GM06990 (cell line): ENCODE measurements around the gene PHACTR1.
"Not testable (repeated sequence)": the region's sequence is repeated elsewhere in the genome, so short reads cannot be mapped to it uniquely, and the experiment has no call there.

Source experiments
- DNase-seq: peaks from one replicate; pipeline ENCODE4 v3.0.0-alpha.2; 2011; ENCODE audit not compliant: insufficient read length; ENCODE audit errors: extremely low read depth
- H3K27me3 ChIP-seq: replicated peaks from 2 replicates; pipeline ENCODE4 v1.6.0; 2011; ENCODE audit warnings: low read length; ENCODE audit not compliant: control insufficient read depth, insufficient read depth
- H3K36me3 ChIP-seq: 2 replicates; pipeline ENCODE4 v1.5.1; 2011; ENCODE audit warnings: low read length; ENCODE audit not compliant: control insufficient read depth, insufficient read depth
- H3K4me3 ChIP-seq: replicated peaks from 2 replicates; pipeline ENCODE4 v1.5.1; 2011; ENCODE audit warnings: low read depth, mild to moderate bottlenecking, control low read depth, low read length
- TF ChIP-seq, protein P1 (sequence below): IDR thresholded peaks from 2 replicates; pipeline ENCODE4 v1.5.1; 2011; ENCODE audit warnings: low read length, control low read depth, mild to moderate bottlenecking, inconsistent platforms; ENCODE audit not compliant: insufficient read depth, poor library complexity, severe bottlenecking

The PHACTR1 gene

DNA sequence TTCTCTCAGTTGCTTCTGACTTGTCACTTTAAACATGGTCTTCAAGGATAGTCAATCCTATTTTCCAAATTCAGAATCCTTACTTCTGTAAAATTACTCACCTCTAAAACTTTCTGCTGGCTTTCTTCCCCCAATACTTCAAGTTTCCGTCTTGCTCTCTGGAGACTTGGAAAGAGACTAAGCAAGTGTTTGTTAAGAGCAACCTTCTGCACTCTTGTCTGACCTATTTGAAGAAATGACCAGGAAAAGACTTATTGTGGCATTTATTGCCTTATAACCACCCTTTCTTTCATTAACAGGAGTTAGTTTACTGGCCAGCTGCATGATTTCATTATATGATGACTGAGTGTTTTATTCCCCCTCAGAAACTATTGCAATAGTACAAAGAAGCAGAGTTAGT, 430.8 kb downstream of the PHACTR1 start:
- TF ChIP-seq, protein P1, sequence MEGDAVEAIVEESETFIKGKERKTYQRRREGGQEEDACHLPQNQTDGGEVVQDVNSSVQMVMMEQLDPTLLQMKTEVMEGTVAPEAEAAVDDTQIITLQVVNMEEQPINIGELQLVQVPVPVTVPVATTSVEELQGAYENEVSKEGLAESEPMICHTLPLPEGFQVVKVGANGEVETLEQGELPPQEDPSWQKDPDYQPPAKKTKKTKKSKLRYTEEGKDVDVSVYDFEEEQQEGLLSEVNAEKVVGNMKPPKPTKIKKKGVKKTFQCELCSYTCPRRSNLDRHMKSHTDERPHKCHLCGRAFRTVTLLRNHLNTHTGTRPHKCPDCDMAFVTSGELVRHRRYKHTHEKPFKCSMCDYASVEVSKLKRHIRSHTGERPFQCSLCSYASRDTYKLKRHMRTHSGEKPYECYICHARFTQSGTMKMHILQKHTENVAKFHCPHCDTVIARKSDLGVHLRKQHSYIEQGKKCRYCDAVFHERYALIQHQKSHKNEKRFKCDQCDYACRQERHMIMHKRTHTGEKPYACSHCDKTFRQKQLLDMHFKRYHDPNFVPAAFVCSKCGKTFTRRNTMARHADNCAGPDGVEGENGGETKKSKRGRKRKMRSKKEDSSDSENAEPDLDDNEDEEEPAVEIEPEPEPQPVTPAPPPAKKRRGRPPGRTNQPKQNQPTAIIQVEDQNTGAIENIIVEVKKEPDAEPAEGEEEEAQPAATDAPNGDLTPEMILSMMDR: no peak
- H3K27me3 ChIP-seq: no peaks in the 10 kb centered on the region; the same call in 1 of the 2 replicates
- no peak for DNase-seq
- no peaks in the 10 kb centered on the region for H3K36me3 ChIP-seq
- H3K4me3 ChIP-seq: no peak overlapping the region

DNA sequence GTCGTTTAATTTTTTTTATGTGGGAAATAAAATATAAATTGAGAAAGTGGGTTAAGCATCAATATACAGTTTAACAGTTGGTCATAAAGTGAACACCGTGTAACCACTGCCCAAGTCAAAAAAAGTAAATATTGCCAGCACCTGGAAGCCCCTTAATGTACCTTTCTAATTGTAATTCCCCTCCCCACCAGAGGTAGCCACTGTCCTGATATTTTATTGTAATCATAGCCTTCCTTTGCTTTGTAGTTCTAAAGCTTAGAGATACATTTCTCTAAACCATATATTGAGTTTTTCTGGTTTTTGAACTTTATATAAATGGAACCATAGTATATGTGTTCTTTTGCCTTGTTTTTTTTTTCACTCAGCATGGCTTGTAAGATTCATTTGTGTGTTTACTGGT, 431.2 kb downstream of the PHACTR1 start:
- Histone ChIP-seq H3K27me3 (no peaks in the 10 kb centered on the region; the same call in 1 of the 2 replicates), H3K36me3 (no peaks in the 10 kb centered on the region), H3K4me3 (no peak overlapping the region)
- TF ChIP-seq, protein P1: no peak
- no peak for DNase-seq

DNA sequence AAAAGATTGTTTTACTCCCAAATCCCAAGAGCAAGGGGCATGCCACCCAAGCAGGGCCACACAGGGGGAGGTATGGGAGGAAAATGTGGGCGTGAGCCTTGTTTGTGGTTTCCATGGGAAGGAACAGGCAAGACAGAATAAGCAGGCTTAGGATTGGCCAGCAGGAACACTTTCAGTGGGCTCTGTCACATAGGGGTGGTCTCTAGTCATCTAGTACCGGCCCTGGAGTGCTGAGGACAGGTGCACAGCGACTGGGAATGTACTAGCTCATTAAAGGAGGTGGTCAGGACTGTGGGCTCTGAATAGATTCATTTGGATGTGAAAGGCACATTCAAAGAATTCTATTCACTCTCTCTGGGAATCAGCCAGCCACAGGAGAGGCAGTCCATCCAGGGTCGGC, 436.2 kb downstream of the PHACTR1 start:
- TF ChIP-seq, protein P1: no peak
- DNase-seq: no peak
- Histone ChIP-seq H3K27me3 (no peaks in the 10 kb centered on the region), H3K36me3 (no peaks in the 10 kb centered on the region), H3K4me3 (no peak overlapping the region)

DNA sequence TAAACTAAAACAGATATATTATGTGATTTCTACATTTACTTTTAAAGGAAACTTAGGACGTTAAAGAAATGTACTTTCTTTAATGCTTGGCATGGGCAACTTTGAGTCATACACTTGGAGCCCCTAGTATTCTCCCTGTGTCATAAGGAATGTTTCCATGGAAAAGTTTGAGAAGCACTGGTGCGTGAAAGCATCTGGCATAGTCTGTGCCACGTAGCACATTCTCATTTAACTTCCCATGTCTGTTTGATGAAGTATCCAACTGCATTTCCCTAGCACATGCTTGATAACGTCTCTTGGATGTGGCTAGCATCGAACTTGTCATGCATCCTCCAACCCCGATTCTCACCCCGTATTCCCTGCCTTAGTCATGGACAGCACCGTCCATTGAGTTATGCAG, 439.8 kb downstream of the PHACTR1 start:
- no peaks in the 10 kb centered on the region for H3K36me3 ChIP-seq
- TF ChIP-seq, protein P1: no peak
- no peak for DNase-seq

DNA sequence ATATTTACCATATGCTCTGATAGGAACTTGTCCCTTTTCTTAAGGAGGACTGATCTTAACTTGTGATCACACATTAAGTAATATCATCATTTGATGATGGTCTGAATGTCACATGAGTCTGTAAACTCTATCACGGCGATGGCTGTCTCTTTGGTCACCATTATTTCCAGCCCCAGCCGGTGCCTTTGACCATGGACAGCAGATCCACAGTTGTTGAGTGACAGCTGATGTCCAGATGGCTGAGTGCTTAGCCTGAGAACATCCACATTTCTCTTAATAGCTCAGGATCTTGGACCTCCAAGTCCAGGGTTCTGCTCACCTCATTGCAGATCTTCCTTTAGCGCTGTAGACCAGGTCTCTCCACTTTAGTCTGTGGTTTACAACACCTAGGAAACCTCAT, 440.7 kb downstream of the PHACTR1 start:
- Histone ChIP-seq H3K4me3 (no peak overlapping the region), H3K36me3 (no peaks in the 10 kb centered on the region), H3K27me3 (no peaks in the 10 kb centered on the region; the same call in 1 of the 2 replicates)
- TF ChIP-seq, protein P1: no peak
- DNase-seq: no peak

More for the DNA sequence above, 439.8 kb downstream of the PHACTR1 start:
- Histone ChIP-seq H3K27me3 (no peaks in the 10 kb centered on the region; the same call in 1 of the 2 replicates), H3K4me3 (no peak overlapping the region)

DNA sequence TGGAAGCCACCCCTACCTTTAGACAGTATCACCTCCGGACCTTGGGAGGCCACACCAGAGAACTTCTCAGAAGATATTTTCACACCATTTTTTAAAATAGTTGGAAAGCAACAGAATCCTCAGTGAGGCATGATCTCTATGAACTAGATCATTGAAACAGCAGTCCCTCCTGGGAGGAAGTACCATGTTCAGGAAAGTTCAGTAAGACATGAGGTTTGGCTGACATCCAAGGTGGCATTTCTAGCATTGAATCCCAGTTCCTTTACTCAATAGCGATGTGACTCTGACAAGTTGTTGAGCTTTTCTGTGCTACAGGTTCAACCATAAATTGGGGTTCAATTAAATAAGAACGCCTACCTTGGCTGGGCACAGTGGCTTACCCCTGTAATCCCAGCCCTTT, 442.7 kb downstream of the PHACTR1 start:
- no peaks in the 10 kb centered on the region for H3K36me3 ChIP-seq
- H3K27me3 ChIP-seq: no peaks in the 10 kb centered on the region; the same call in 1 of the 2 replicates
- DNase-seq: no peak
- no peak overlapping the region for H3K4me3 ChIP-seq
- TF ChIP-seq, protein P1: no peak

DNA sequence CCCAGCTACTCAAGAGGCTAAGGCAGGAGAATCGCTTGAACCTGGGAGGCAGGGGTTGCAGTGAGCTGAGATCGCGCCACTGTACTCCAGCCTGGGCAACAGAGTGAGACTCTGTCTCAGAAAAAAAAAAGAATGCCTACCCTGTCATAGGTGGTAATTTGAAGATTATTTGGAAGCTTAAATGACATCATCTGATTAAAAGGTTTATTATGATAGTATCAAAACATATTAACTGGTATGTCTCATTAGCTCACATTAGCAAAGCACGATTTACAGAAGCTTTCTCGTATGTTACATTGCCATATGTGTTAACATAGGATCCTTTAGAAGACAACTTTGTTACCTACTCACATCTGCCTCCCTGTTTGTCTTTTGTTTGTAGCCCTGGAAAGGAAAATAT, 443.3 kb downstream of the PHACTR1 start:
- H3K4me3 ChIP-seq, DNase-seq, H3K27me3 ChIP-seq, H3K36me3 ChIP-seq: not testable (repeated sequence)
